ENCODE results near the gene DOCK4.
A peak's percentile ranks its signal among the peaks of the same experiment; 100 is the strongest.

The DOCK4 gene

DNA sequence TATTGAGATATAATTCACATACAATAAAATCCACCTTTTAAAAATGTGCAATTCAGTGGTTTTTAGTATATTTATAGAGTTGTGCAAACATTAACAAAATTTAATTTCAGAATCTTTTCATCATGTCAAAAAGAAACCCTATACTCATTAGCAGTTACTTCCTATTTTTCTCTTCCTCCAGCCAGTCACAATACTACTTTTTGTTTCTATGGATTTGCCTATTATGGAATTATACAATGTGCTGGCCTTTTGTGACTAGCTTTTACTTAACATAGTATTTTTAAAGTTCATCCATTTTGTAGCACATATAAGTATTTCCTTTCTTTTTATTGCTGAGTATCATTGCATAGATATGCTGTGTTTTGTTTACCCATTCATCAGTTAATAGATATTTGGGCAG lies 444.0 kb downstream of the DOCK4 start:
- H2AK5ac ChIP-seq (ENCODE audit: low read length, severe bottlenecking), result no peak overlapping the region
- peaks cover 16 to 26% of the 10 kb centered on the region in 2 experiments for H3K36me3 ChIP-seq (ENCODE audit: control insufficient read depth in 1 of 2, insufficient read depth in 2 of 2, low read depth in 1 of 2, low read length in 2 of 2)
- H3K27ac ChIP-seq (ENCODE audit: low read length, poor library complexity, severe bottlenecking), result no peak overlapping the region
- no peak overlapping the region for H2BK120ac ChIP-seq (ENCODE audit: low read depth, low read length)
- peaks cover 3% of the 10 kb centered on the region for H3K79me1 ChIP-seq (replicated peaks; ENCODE audit: low read length, poor library complexity, severe bottlenecking)
- no peak overlapping the region for H3K4ac ChIP-seq (ENCODE audit: low read depth in 1 of 2, low read length in 2 of 2)
- H3K9ac ChIP-seq (ENCODE audit: low read length), result no peak overlapping the region
- no peak overlapping the region for H2BK15ac ChIP-seq (ENCODE audit: low read depth, poor library complexity, severe bottlenecking)
- no peak overlapping the region for H2BK5ac ChIP-seq (ENCODE audit: low read depth, low read length, poor library complexity, severe bottlenecking)
- no peak for DNase-seq
- H3K9me3 ChIP-seq (ENCODE audit: control insufficient read depth, low read length), result no peaks in the 10 kb centered on the region
- H4K8ac ChIP-seq (ENCODE audit: low read length), result no peak overlapping the region
- no peak overlapping the region for H4K91ac ChIP-seq (ENCODE audit: low read length)
- H3K14ac ChIP-seq (ENCODE audit: low read length in 2 of 2), result no peak overlapping the region
- H3K27me3 ChIP-seq (ENCODE audit: control insufficient read depth in 1 of 2, insufficient read depth in 1 of 2, low read length in 2 of 2), result no peaks in the 10 kb centered on the region
- no peak overlapping the region for H2AFZ ChIP-seq (ENCODE audit: low read depth, low read length)
- no peaks in the 10 kb centered on the region for H3K4me1 ChIP-seq (ENCODE audit: control insufficient read depth, insufficient read depth, low read depth, low read length)
- no peak overlapping the region for H2BK12ac ChIP-seq (ENCODE audit: low read length in 2 of 2)
- H3K4me3 ChIP-seq (ENCODE audit: insufficient read depth in 1 of 2, low read depth in 1 of 2, low read length in 2 of 2), result no peak overlapping the region
- no peak overlapping the region for H3K23ac ChIP-seq (ENCODE audit: low read length in 2 of 2)
- H3K18ac ChIP-seq (ENCODE audit: low read depth in 1 of 2, low read length in 2 of 2), result no peak overlapping the region
- no peak overlapping the region for H3K4me2 ChIP-seq (ENCODE audit: low read length, poor library complexity, severe bottlenecking)

GRCh38 chr7:111760043-111760442 lies 446.2 kb downstream of the DOCK4 start:
- Histone ChIP-seq H3K4me2 (ENCODE audit: low read length, poor library complexity, severe bottlenecking) (no peak overlapping the region), H3K9me3 (ENCODE audit: control insufficient read depth, low read length) (no peaks in the 10 kb centered on the region), H2BK12ac (ENCODE audit: low read length in 2 of 2) (no peak overlapping the region), H3K79me1 (replicated peaks; ENCODE audit: low read length, poor library complexity, severe bottlenecking) (peaks cover 3% of the 10 kb centered on the region), H3K18ac (ENCODE audit: low read depth in 1 of 2, low read length in 2 of 2) (no peak overlapping the region), H3K9ac (ENCODE audit: low read length) (no peak overlapping the region), H3K23ac (ENCODE audit: low read length in 2 of 2) (no peak overlapping the region), H3K4ac (ENCODE audit: low read depth in 1 of 2, low read length in 2 of 2) (no peak overlapping the region), H2BK120ac (ENCODE audit: low read depth, low read length) (no peak overlapping the region), H3K27me3 (ENCODE audit: control insufficient read depth in 1 of 2, insufficient read depth in 1 of 2, low read length in 2 of 2) (no peaks in the 10 kb centered on the region), H2BK5ac (ENCODE audit: low read depth, low read length, poor library complexity, severe bottlenecking) (no peak overlapping the region), H3K4me1 (ENCODE audit: control insufficient read depth, insufficient read depth, low read depth, low read length) (peaks cover 3% of the 10 kb centered on the region), H2BK15ac (ENCODE audit: low read depth, poor library complexity, severe bottlenecking) (no peak overlapping the region), H3K4me3 (ENCODE audit: insufficient read depth in 1 of 2, low read depth in 1 of 2, low read length in 2 of 2) (no peak overlapping the region), H3K14ac (ENCODE audit: low read length in 2 of 2) (no peak overlapping the region), H4K91ac (ENCODE audit: low read length) (no peak overlapping the region), H2AFZ (ENCODE audit: low read depth, low read length) (no peak overlapping the region), H3K36me3 (ENCODE audit: control insufficient read depth in 1 of 2, insufficient read depth in 2 of 2, low read depth in 1 of 2, low read length in 2 of 2) (peaks cover 16 to 24% of the 10 kb centered on the region in 2 experiments), H4K8ac (ENCODE audit: low read length) (no peak overlapping the region), H2AK5ac (ENCODE audit: low read length, severe bottlenecking) (no peak overlapping the region), H3K27ac (ENCODE audit: low read length, poor library complexity, severe bottlenecking) (no peak overlapping the region)
- no peak for DNase-seq
- WGBS, result 98% methylated on average over 7 of the region's 8 CpGs

DNA sequence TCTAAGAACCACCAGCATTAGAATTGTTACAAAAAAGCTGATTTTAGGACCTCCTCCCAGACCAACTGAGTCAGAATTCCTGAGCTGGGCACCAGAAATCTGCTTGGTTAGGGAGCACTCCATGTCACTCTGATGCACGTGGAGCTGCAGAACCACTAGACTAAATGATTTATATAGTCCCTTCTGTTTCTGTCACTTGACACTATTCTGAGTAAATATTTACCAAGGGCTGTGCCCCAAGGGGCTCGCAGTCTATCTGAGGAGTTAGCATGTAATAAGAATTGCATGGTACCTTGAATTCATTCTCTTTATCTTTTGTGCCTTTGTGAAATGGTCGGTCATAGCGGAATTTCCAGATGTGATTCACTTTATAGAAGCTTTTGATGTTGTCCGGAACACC lies 447.9 kb downstream of the DOCK4 start:
- H3K9me3 ChIP-seq (ENCODE audit: control insufficient read depth, low read length), result no peaks in the 10 kb centered on the region
- no peak overlapping the region for H2BK12ac ChIP-seq (ENCODE audit: low read length in 2 of 2)
- H3K27ac ChIP-seq (ENCODE audit: low read length, poor library complexity, severe bottlenecking), result no peak overlapping the region
- H3K79me1 ChIP-seq (replicated peaks; ENCODE audit: low read length, poor library complexity, severe bottlenecking), result peaks cover 3% of the 10 kb centered on the region
- no peak overlapping the region for H2BK120ac ChIP-seq (ENCODE audit: low read depth, low read length)
- H2BK5ac ChIP-seq (ENCODE audit: low read depth, low read length, poor library complexity, severe bottlenecking), result no peak overlapping the region
- no peak overlapping the region for H3K23ac ChIP-seq (ENCODE audit: low read length in 2 of 2)
- WGBS, result 72% methylated on average over 5 of the region's 5 CpGs
- no peak overlapping the region for H4K8ac ChIP-seq (ENCODE audit: low read length)
- H2BK15ac ChIP-seq (ENCODE audit: low read depth, poor library complexity, severe bottlenecking), result no peak overlapping the region
- no peak overlapping the region for H3K4me3 ChIP-seq (ENCODE audit: insufficient read depth in 1 of 2, low read depth in 1 of 2, low read length in 2 of 2)
- H2AK5ac ChIP-seq (ENCODE audit: low read length, severe bottlenecking), result no peak overlapping the region
- H3K4me2 ChIP-seq (ENCODE audit: low read length, poor library complexity, severe bottlenecking), result no peak overlapping the region
- H4K91ac ChIP-seq (ENCODE audit: low read length), result no peak overlapping the region
- peaks cover 20 to 24% of the 10 kb centered on the region in 2 experiments for H3K36me3 ChIP-seq (ENCODE audit: control insufficient read depth in 1 of 2, insufficient read depth in 2 of 2, low read depth in 1 of 2, low read length in 2 of 2)
- H3K27me3 ChIP-seq (ENCODE audit: control insufficient read depth in 1 of 2, insufficient read depth in 1 of 2, low read length in 2 of 2), result no peaks in the 10 kb centered on the region
- no peak overlapping the region for H3K4ac ChIP-seq (ENCODE audit: low read depth in 1 of 2, low read length in 2 of 2)
- H3K4me1 ChIP-seq (ENCODE audit: control insufficient read depth, insufficient read depth, low read depth, low read length), result peaks cover 7% of the 10 kb centered on the region
- H3K18ac ChIP-seq (ENCODE audit: low read depth in 1 of 2, low read length in 2 of 2), result no peak overlapping the region
- H3K9ac ChIP-seq (ENCODE audit: low read length), result no peak overlapping the region
- H2AFZ ChIP-seq (ENCODE audit: low read depth, low read length), result no peak overlapping the region
- no peak overlapping the region for H3K14ac ChIP-seq (ENCODE audit: low read length in 2 of 2)
- no peak for DNase-seq

DNA sequence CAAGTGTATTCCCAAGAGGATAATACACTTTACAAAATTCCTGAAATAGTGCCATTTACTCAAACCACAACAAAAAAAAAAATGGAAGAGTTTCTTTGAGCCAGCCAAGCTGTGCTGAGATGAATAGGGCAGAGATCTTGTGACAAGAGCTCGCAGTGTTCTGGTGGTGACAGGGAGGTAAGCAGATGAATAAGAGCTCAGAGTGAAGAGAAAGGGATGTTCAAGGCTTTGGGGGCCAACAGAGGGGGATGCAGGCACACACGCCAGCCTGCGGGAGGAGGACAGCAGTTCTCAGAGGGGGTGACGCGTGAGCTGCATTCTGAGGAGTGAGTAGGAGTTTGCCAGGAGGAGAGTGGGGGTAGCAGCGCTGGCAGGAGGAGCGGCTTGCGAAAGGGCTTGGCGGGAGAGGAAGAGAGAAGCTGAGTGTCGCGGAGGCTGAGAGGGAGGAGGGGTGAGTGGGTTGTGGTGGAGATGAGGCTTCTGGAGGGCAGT lies 449.5 kb downstream of the DOCK4 start:
- H2AK5ac ChIP-seq (ENCODE audit: low read length, severe bottlenecking), result no peak overlapping the region
- H2BK5ac ChIP-seq (ENCODE audit: low read depth, low read length, poor library complexity, severe bottlenecking), result no peak overlapping the region
- peaks cover 7% of the 10 kb centered on the region for H3K4me1 ChIP-seq (ENCODE audit: control insufficient read depth, insufficient read depth, low read depth, low read length)
- no peak overlapping the region for H2BK120ac ChIP-seq (ENCODE audit: low read depth, low read length)
- H4K8ac ChIP-seq (ENCODE audit: low read length), result no peak overlapping the region
- WGBS, result 22% methylated on average over 11 of the region's 11 CpGs
- no peak overlapping the region for H3K4ac ChIP-seq (ENCODE audit: low read depth in 1 of 2, low read length in 2 of 2)
- H3K4me3 ChIP-seq (ENCODE audit: insufficient read depth in 1 of 2, low read depth in 1 of 2, low read length in 2 of 2), result peak overlapping the region in 1 of 2 experiments; percentile 45
- H3K9ac ChIP-seq (ENCODE audit: low read length), result peak overlapping the region; percentile 66
- H3K14ac ChIP-seq (ENCODE audit: low read length in 2 of 2), result no peak overlapping the region
- H3K4me2 ChIP-seq (ENCODE audit: low read length, poor library complexity, severe bottlenecking), result peak overlapping the region; percentile 13
- DNase-seq, result peak; percentile 77
- peaks cover 3% of the 10 kb centered on the region for H3K79me1 ChIP-seq (replicated peaks; ENCODE audit: low read length, poor library complexity, severe bottlenecking)
- H3K27me3 ChIP-seq (ENCODE audit: control insufficient read depth in 1 of 2, insufficient read depth in 1 of 2, low read length in 2 of 2), result no peaks in the 10 kb centered on the region
- H3K27ac ChIP-seq (ENCODE audit: low read length, poor library complexity, severe bottlenecking), result no peak overlapping the region
- H2AFZ ChIP-seq (ENCODE audit: low read depth, low read length), result peak overlapping the region; percentile 49
- no peaks in the 10 kb centered on the region for H3K9me3 ChIP-seq (ENCODE audit: control insufficient read depth, low read length)
- no peak overlapping the region for H4K91ac ChIP-seq (ENCODE audit: low read length)
- H3K36me3 ChIP-seq (ENCODE audit: control insufficient read depth in 1 of 2, insufficient read depth in 2 of 2, low read depth in 1 of 2, low read length in 2 of 2), result peaks cover 20 to 24% of the 10 kb centered on the region in 2 experiments
- H2BK15ac ChIP-seq (ENCODE audit: low read depth, poor library complexity, severe bottlenecking), result no peak overlapping the region
- peak overlapping the region; percentile 67 for H3K18ac ChIP-seq (ENCODE audit: low read depth in 1 of 2, low read length in 2 of 2)
- no peak overlapping the region for H3K23ac ChIP-seq (ENCODE audit: low read length in 2 of 2)
- H2BK12ac ChIP-seq (ENCODE audit: low read length in 2 of 2), result peak overlapping the region in 1 of 2 experiments; percentile 76
